SK-N-MC (cell line): ENCODE measurements around the gene MOB3B.

ENCODE experiments used
- EZH2 ChIP-seq: fragments of 200-600 bp; sonication (generic); IDR thresholded peaks from one replicate; pipeline ENCODE4 v1.6.1; 2017; ENCODE audit warnings: antibody characterized with exemption
- FOXP2 ChIP-seq: optimal IDR thresholded peaks from 2 replicates; pipeline ENCODE3; 2011; ENCODE audit warnings: mild to moderate bottlenecking, moderate library complexity; ENCODE audit not compliant: insufficient read depth; ENCODE audit errors: extremely low read length, control extremely low read depth

- TF ChIP-seq FOXP2 (no peak), EZH2 (no peak)
These were observed 57.4 kb downstream of the MOB3B start for GRCh38 chr9:27472195-27472594.
